Right ventricle myocardium superior (tissue), 1 donor: ENCODE results near the gene UPB1. TPM values are rescaled to one million over a fixed set of nuclear protein-coding genes. Genes with fewer than 3 reads are reported as not detected.
"Not testable (repeated sequence)": the region's sequence is repeated elsewhere in the genome, so short reads cannot be mapped to it uniquely, and the experiment has no call there.

Source experiments
- ATAC-seq: fragments of 200-7000 bp; cut with Tn5 transposase; one replicate; pipeline ENCODE4 v1.9.1; 2020; ENCODE audit warnings: mild to moderate bottlenecking; ENCODE audit not compliant: poor library complexity
- DNase-seq: peaks from one replicate; pipeline ENCODE4 v3.0.0-alpha.2; 2020
- intact Hi-C: fragments of 100-400 bp; cut with DNase I; formaldehyde crosslinking; loops from one replicate; pipeline ENCODE4 v1.11.2; 2022
- total RNA-seq: library from RNA; stranded (reverse); fragmentation: NEBNext Ultra II Directional; extraction: Animal tissue kit (Norgen Biotek cat#: 25700); gene quantifications from one replicate; pipeline ENCODE4 v1.2.1, GENCODE V29; 2021
- donor health status: DM: no; HTN: yes; CAD: no; lungs with severe emphysema.

Gene UPB1
- total RNA-seq, 1 donor from 2014 or later = 1.7 TPM

DNA sequence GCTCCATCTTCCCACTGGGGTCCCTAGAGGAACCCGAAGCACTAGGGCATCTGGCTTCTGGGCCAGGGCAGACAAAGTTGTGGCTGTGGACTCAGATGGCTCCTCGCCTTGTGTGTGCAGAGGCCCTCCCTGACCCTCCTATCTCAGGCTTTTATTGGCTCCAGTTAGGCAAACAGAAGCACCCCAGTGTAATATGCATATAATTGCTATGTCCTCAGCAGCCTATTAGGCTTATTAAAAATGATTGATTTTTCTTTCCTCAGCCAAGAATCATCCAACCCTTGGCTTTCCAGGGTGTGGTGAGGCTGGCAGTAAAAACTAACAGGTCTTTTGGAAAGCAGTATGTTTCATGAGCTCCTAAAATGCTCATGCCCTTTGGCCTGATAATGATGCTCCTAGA lies 22.3 kb downstream of the UPB1 start:
- DNase-seq (no peak), ATAC-seq (no peak)
- intact Hi-C loops = loop anchor here (10.0 kb wide), 1 partner anchor 193 kb away; no protein-coding TSS in a partner anchor

- no peak for DNase-seq
These were observed 23.1 kb downstream of the UPB1 start for GRCh38 chr22:24518228-24518627.

DNA sequence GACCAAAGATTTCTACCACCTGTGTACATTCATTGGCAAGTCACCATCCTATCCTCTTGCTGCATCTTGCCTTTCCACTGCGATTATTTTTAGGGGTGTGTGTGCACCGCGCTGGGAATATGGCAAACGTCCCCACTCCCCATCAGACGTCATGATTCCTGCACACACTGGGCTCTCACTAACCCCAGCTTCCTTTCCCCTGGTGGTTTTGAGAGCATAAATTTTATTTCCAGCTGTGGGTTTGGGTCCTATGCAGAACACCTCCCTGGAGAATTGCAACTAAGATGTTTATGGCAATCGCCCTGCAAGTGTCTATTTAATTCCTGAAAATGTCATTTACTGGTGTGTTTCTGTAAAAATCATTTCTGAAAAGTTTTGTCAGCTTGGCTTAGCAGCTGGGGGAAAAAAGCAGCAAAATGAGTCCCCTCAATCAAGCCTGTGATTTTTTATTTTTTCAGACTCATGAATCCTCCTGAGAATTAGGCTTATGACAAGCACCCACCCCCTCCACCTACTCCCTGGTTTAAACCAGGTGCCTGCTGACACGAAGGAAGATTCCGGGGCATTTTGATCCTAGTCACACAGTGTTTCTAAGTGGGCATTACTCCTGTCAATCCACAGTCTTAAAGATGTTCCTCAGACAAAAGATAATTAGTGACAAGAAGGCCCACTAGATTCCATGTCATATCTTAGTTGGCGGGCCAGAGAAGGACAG lies 23.8 kb downstream of the UPB1 start:
- DNase-seq (no peak), ATAC-seq (peak; percentile 19)
- intact Hi-C loops = loop anchor here (10.0 kb wide), 1 partner anchor 194 kb away; no protein-coding TSS in a partner anchor

More at GRCh38 chr22:24518228-24518627, 23.1 kb downstream of the UPB1 start:
- intact Hi-C loops = loop anchor here (10.0 kb wide), 1 partner anchor 193 kb away; no protein-coding TSS in a partner anchor
- ATAC-seq = no peak

- DNase-seq (no peak), ATAC-seq (no peak)
- intact Hi-C loops = loop anchor here (10.0 kb wide), 1 partner anchor 195 kb away; no protein-coding TSS in a partner anchor
These were observed 24.4 kb downstream of the UPB1 start for GRCh38 chr22:24519496-24519895.

DNA sequence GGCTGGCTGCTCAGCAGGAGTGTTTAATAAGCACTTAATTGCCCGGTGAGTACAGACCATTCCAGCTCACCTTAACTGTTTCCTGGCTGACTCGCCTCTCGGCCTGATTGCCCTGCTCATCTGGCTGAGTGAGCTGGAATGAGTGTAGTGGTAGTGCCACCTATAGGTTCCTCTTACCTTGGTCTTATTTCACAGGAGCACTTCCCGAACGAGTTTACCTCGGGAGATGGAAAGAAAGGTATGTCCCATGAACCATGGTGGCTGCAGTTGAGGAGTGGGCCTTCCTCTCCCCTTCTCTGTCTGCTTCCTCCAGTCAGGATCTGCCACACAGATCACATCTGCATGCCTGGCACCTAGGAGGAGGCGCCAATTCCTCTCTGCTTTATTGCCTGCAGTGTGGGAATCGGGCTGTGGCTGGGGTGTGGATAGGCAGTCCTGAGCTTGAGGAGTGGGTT lies 26.7 kb downstream of the UPB1 start:
- intact Hi-C loops = loop anchor here (10.0 kb wide), 1 partner anchor 337 kb away; the partner anchor contains the start of gene SUSD2
- DNase-seq (no peak), ATAC-seq (peak; percentile 75)

DNA sequence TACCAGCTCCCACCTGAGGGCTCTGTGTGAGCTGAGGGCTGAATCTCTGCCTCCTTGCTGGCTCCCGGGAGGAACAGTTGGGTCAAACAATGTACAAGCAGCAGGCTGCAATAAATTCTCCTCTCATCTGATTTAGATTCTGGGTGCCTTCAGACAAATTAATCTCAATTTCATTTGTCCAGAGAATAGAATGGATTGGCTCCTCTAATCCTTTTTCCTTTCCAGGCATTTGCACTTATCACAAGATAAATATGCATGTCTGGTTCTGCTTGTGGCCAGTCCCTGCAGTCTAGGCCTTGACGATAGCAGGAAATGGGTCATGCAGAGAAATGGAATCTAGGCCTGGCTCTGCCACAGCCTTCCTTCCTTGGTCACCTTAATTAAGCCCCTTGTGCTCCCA lies 28.7 kb downstream of the UPB1 start:
- intact Hi-C loops = loop anchor here (10.0 kb wide), 1 partner anchor 339 kb away; the partner anchor contains the start of gene SUSD2
- ATAC-seq (no peak), DNase-seq (no peak)

DNA sequence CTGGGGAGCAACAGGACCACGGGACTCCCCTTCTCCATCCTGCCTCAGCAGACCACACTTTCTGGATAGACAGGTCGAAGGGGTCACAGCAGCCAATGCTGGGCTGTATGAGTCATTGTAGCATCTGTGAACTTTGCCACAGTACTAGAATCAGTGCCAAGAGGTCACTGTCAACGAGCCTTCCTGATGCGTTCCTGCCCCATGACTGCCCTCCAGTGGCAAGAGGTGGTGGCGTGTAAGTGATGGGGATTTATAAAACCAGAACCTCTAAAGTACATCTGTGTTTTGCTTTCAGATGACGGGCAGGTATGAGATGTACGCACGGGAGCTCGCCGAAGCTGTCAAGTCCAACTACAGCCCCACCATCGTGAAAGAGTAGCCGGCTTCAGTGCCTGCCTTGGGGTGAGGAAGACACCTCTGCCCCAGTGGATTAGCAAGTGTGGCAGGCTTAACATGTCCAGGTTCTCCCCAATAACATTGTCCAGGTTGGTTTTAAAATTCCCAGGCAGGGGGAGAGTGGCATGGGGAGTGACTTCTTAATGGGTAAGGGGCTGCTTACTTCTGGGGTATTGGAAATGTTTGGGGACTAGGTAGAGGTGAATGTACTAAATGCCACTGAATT lies 30.4 kb downstream of the UPB1 start:
- ATAC-seq = peak; percentile 87
- DNase-seq = peak; percentile 88
- intact Hi-C loops = loop anchor here (10.0 kb wide), 1 partner anchor 341 kb away; the partner anchor contains the start of gene SUSD2

- no peak for DNase-seq
These were observed 31.1 kb downstream of the UPB1 start for GRCh38 chr22:24526191-24526590.

GRCh38 chr22:24529898-24530297 lies 34.8 kb downstream of the UPB1 start:
- intact Hi-C loops = loop anchor here (10.0 kb wide), 1 partner anchor 345 kb away; the partner anchor contains the start of gene SUSD2

More at GRCh38 chr22:24526191-24526590, 31.1 kb downstream of the UPB1 start:
- intact Hi-C loops = loop anchor here (10.0 kb wide), 1 partner anchor 341 kb away; the partner anchor contains the start of gene SUSD2
- ATAC-seq = no peak

GRCh38 chr22:24530968-24531367 lies 35.8 kb downstream of the UPB1 start:
- ATAC-seq, DNase-seq, intact Hi-C loops: not testable (repeated sequence)

More at GRCh38 chr22:24529898-24530297, 34.8 kb downstream of the UPB1 start:
- no peak for DNase-seq
- ATAC-seq = no peak

GRCh38 chr22:24532075-24532474 lies 36.9 kb downstream of the UPB1 start:
- ATAC-seq = no peak
- DNase-seq = no peak
- intact Hi-C loops = no loop called here

GRCh38 chr22:24535348-24535747 lies 40.2 kb downstream of the UPB1 start:
- ATAC-seq = no peak
- no peak for DNase-seq
- intact Hi-C loops = no loop called here

DNA sequence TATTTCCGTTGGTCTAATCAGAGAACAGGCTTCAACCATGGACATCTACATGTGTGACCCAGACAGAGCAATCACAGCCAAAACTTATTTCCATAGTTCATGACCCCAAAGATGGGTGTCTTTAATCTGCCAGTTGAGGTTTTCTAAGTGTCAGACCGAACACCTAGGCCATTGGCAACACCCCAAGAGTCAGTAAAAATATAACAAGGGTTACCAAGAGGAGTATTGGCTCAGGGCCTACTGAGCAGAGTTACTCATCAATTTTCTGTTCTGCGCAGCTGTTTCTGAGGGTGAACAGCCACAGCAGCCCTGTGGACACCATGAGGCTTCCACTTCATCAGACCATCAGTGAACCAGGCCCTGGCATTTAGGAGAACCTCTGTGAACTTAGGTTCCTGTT lies 41.0 kb downstream of the UPB1 start:
- intact Hi-C loops = no loop called here
- ATAC-seq = no peak
- no peak for DNase-seq

DNA sequence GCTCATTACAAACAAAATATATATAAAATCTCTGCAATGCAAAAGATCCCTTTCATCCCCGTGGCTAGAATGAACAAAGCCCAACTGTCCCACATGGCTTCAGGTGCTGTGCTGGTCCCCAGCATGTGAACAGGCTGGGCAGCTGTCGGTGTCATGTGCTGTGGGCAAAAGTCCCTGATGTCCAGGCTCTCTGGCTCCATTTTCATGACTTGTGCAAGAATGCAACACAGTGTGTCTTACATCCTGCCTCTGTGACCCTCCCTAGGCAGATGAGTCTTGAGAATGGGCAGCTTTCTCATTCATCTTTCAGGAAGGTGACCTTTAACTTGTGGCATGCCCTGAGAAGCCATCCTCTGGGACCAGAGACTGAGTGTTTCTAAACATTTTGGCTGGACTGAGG lies 45.3 kb downstream of the UPB1 start:
- intact Hi-C loops = no loop called here

GRCh38 chr22:24541681-24542515 lies 46.8 kb downstream of the UPB1 start:
- no peak for ATAC-seq
- intact Hi-C loops = no loop called here
- DNase-seq = no peak

More for the DNA sequence above, 45.3 kb downstream of the UPB1 start:
- no peak for DNase-seq
- no peak for ATAC-seq

DNA sequence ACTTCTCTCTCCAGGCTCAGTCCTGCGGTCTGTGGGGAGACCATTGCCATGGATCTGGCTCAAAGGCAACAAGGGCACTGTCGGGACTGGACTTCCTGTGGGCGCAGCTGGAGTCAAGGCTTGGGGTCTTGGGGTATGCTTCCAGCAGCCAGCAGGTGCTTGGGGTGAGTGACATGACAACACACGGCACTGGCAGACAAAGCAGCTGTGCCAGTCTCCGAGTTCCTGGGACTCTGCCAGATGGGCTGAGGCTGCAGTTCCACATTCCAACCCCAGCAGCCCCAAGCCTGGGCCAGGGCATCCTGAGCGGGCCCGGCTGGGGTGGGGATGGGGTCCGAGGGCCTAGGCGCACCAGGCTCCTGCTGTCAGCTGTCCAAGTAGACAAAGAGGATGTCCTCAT lies 47.5 kb downstream of the UPB1 start:
- DNase-seq (peak; percentile 73), ATAC-seq (peak; percentile 78)
- intact Hi-C loops = no loop called here

DNA sequence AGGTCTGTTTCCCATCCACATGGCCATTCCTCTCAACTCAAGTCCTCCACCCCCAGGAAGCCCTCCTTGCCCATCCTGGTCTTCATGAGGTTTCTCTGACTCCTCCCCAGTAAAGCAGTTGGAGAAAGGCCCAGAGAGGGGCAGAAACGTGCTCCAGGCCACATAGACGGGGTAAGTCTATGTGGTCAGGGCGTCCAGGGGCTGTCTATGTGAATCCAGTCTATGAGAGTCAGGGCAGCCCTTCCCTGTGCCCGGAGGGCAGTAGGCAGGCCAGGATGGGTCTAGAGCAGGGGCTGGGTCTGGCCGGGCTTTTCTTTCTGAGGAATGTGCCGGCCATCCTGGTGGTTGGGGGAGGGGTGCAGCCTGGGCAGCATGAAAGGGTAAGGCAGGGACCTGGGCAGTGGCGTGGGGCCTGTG lies 48.1 kb downstream of the UPB1 start:
- DNase-seq = no peak
- peak; percentile 1 for ATAC-seq
- intact Hi-C loops = no loop called here

GRCh38 chr22:24543679-24544243 lies 48.6 kb downstream of the UPB1 start:
- DNase-seq = no peak
- intact Hi-C loops = no loop called here
- no peak for ATAC-seq
